ENCODE measurements around the gene STAT5A.

DNA sequence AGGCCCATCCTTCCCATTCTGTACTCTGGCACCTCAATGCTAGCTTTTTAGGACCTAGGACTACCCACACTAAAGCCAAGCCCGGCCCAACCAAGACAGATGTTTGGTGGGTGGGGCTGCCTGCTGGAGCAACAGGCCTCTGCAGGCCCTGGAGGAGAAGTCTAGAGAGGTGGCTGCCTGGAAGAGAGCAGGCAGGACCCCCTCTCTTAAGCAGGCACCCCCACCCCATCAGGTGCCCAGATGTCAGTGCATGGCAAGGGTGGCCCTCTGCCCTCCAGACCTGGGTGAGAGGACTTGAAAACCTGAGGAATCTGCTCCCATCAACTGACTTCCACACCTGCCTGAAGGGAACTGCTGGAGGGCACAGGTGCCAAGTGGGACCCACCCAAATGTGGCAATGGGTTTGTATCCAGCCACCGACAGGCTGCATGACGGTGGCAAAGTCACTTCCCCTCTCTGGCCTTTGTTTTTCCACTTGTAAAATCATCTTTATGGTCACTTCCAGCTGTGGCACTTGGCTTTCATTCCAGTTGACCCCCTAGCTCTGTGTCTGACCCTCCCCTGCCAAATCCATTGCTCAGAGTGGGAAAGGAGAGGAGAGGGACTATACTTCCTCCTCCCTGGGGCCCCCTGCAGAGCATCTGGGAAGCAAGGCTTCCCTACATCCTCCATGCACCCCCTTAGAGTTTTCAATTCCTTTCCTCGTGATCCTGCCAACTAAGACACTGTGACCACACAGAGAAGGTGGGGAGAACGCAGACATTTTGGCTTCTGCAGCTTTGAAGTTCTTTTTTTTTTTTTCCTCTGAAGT lies 1.7 kb upstream of the STAT5A start:
- TF ChIP-seq, protein P1, sequence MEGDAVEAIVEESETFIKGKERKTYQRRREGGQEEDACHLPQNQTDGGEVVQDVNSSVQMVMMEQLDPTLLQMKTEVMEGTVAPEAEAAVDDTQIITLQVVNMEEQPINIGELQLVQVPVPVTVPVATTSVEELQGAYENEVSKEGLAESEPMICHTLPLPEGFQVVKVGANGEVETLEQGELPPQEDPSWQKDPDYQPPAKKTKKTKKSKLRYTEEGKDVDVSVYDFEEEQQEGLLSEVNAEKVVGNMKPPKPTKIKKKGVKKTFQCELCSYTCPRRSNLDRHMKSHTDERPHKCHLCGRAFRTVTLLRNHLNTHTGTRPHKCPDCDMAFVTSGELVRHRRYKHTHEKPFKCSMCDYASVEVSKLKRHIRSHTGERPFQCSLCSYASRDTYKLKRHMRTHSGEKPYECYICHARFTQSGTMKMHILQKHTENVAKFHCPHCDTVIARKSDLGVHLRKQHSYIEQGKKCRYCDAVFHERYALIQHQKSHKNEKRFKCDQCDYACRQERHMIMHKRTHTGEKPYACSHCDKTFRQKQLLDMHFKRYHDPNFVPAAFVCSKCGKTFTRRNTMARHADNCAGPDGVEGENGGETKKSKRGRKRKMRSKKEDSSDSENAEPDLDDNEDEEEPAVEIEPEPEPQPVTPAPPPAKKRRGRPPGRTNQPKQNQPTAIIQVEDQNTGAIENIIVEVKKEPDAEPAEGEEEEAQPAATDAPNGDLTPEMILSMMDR (IDR thresholded peaks at IDR 0.05; ENCODE audit: poor library complexity, severe bottlenecking), result no peak
- TF ChIP-seq EP300 (conservative IDR thresholded peaks at IDR 0.05; ENCODE audit: poor library complexity, severe bottlenecking) (no peak), POLR2AphosphoS5 (IDR thresholded peaks at IDR 0.05) (no peak), RAD21 (conservative IDR thresholded peaks at IDR 0.05) (no peak), MXI1 (conservative IDR thresholded peaks at IDR 0.05; ENCODE audit: poor library complexity, severe bottlenecking) (no peak)
- TF ChIP-seq, protein P2, sequence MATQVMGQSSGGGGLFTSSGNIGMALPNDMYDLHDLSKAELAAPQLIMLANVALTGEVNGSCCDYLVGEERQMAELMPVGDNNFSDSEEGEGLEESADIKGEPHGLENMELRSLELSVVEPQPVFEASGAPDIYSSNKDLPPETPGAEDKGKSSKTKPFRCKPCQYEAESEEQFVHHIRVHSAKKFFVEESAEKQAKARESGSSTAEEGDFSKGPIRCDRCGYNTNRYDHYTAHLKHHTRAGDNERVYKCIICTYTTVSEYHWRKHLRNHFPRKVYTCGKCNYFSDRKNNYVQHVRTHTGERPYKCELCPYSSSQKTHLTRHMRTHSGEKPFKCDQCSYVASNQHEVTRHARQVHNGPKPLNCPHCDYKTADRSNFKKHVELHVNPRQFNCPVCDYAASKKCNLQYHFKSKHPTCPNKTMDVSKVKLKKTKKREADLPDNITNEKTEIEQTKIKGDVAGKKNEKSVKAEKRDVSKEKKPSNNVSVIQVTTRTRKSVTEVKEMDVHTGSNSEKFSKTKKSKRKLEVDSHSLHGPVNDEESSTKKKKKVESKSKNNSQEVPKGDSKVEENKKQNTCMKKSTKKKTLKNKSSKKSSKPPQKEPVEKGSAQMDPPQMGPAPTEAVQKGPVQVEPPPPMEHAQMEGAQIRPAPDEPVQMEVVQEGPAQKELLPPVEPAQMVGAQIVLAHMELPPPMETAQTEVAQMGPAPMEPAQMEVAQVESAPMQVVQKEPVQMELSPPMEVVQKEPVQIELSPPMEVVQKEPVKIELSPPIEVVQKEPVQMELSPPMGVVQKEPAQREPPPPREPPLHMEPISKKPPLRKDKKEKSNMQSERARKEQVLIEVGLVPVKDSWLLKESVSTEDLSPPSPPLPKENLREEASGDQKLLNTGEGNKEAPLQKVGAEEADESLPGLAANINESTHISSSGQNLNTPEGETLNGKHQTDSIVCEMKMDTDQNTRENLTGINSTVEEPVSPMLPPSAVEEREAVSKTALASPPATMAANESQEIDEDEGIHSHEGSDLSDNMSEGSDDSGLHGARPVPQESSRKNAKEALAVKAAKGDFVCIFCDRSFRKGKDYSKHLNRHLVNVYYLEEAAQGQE (IDR thresholded peaks at IDR 0.05; ENCODE audit: borderline replicate concordance), result no peak
